GM21515 (cell line): ENCODE data around the gene ZP2.
"Not testable (repeated sequence)": the region's sequence is repeated elsewhere in the genome, so short reads cannot be mapped to it uniquely, and the experiment has no call there.

Source experiments
- ATAC-seq: cut with Tn5 transposase; IDR thresholded peaks from one replicate; pipeline ENCODE4 v1.9.1; 2021; ENCODE audit not compliant: unreplicated experiment

ZP2 gene

GRCh38 chr16:21217121-21217520 is 5.7 kb upstream of the ZP2 start:
- no peak for ATAC-seq

DNA sequence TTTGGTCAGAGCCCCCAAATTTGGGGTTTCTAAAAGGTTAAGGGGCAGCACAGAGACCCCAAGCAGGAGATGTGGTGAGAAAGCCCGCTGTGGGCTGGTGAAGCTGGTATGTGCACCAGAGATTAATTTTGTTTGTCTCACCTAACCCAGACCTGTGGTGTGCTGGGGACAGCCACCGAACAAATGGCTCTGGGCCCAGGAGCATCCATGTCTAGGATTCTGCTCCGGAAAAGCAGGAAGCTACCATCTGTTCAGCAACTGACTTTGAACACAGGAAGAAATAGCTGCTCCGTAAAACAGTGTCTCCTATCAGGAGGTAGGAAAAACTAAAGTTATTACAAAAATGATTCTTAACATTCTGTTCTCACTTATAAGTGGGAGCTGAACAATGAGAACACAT is 2.7 kb upstream of the ZP2 start:
- ATAC-seq = no peak

- no peak for ATAC-seq
Observed at GRCh38 chr16:21208446-21209230, 2.7 kb downstream of the ZP2 start.

DNA sequence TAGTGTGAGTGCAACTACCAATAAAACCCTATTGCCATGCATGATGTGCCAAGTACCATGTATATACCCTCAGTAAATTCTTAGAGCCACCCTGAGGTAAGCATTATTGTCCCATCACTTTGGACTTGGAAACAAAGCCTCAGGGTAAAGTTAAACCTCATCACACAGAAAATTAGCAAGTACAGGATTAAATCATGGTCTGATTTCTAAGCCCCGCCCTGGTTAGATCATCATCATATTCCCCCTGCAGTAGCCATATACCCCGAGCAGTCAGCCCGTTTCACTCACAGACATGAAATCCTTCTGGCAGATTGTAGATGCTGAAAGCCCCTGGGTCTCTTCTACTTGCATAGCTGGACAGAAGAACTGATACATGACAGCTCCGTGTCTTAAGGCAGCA is 4.8 kb downstream of the ZP2 start:
- ATAC-seq = no peak

DNA sequence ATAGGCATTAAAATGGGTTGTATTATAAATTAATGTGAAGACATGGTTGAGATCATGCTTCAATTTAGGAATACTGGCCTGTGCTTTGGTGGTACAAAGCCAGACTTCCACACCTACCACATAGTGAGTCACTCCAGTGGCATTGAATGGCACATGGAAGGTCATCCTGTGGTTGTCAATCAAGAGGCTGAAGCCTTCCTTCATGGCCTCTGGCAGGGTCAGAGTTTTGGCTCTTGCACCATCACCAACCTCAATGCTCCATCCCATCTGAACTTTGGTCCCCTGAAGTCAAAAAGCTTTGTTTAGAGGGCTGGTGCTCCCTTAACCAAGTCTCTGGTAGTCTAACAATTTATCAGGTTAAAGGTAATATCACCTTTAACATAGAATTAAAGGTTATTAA is 6.1 kb downstream of the ZP2 start:
- ATAC-seq = no peak

GRCh38 chr16:21203155-21203797 is 8.1 kb downstream of the ZP2 start:
- no peak for ATAC-seq

- ATAC-seq = no peak
Observed at GRCh38 chr16:21199607-21200218, 11.7 kb downstream of the ZP2 start.

GRCh38 chr16:21197621-21198020 is 13.8 kb downstream of the ZP2 start:
- ATAC-seq = no peak

- ATAC-seq = no peak
Observed at GRCh38 chr16:21197112-21197511, 14.3 kb downstream of the ZP2 start.

DNA sequence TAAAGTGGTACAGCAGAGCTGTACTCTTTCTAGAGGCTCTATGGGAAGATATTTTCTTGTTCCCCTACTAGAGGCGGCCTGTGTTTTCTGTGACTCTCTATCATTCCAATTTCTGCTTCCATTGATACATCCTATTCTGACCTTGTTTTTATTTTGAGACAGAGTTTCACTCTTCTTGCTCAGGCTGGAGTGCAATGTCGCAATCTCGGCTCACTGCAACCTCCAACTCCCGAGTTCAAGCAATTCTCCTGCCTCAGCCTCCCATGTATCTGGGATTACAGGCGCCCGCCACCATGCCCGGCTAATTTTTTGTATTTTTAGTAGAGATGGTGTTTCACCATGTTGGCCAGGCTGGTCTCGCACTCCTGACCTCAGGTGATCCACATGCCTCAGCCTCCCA is 16.0 kb downstream of the ZP2 start:
- ATAC-seq = not testable (repeated sequence)

DNA sequence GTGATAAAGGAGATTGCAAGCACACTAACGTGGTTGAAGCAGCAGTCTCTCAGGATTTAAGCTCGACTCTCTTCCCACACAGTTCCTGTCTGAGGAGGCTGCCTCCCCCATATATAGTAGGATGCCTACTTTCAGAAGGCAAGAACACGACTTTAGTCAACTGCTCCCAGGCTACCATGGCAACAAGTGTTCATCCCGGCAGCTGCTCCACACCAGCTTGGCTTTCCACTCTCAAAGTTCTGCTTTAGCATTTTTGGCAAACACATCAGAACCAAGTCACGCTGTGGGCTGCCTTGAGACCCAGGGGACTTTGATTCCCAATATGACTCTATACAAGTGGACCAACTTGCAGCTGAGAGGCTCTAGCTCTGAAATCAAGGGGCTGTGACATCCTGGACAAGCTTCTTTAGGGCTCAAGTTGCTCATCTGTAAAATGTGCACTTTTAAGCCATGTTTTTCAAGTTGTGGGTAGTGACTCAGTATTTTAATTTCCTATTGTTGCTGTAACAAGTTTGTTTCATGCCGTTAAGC is 16.5 kb downstream of the ZP2 start:
- no peak for ATAC-seq

- no peak for ATAC-seq
Observed at GRCh38 chr16:21192991-21193390, 18.4 kb downstream of the ZP2 start.

DNA sequence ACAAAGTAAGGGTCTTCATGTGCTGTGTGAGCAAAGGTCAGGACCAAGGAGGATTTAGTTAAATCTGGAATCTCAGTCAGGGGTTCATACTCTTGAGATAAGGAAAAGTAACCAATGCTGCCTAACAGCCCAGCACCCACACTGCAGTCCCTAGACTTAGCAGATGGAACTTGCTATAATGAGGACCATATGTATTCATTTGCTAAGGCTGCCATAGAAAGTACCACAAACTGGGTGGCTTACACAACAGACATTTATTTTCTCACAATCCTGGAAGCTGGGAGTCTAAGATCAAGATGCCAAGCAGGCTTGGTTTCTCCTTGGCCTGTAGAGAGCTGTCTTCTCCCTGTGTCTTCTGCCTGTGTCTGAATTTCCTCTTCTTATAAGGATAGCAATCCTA is 20.8 kb downstream of the ZP2 start:
- no peak for ATAC-seq

GRCh38 chr16:21190013-21190412 is 21.4 kb downstream of the ZP2 start:
- ATAC-seq = no peak

- no peak for ATAC-seq
Observed at GRCh38 chr16:21189311-21189710, 22.1 kb downstream of the ZP2 start.

- no peak for ATAC-seq
Observed at GRCh38 chr16:21186326-21186691, 25.1 kb downstream of the ZP2 start.

- no peak for ATAC-seq
Observed at GRCh38 chr16:21185659-21186325, 25.6 kb downstream of the ZP2 start.

DNA sequence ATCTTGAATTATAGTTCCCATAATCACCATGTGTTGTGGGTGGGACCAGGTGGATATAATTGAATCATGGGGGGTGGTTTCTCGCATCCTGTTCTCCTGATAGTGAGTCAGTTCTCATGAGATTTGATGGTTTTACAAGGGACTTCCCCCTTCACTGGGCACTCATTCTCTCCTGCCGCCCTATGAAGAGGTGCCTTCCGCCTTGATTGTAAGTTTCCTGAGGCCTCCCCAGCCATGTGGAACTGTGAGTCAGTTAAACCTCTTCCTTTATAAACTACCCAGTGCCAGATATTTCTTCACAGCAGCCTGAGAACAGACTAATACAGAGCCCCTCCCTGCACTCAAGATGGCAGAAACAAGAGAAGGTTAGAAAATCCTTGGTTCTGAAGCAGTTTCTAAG is 26.5 kb downstream of the ZP2 start:
- no peak for ATAC-seq

- ATAC-seq = no peak
Observed at GRCh38 chr16:21183995-21184394, 27.4 kb downstream of the ZP2 start.

- no peak for ATAC-seq
Observed at GRCh38 chr16:21179983-21180365, 31.4 kb downstream of the ZP2 start.

DNA sequence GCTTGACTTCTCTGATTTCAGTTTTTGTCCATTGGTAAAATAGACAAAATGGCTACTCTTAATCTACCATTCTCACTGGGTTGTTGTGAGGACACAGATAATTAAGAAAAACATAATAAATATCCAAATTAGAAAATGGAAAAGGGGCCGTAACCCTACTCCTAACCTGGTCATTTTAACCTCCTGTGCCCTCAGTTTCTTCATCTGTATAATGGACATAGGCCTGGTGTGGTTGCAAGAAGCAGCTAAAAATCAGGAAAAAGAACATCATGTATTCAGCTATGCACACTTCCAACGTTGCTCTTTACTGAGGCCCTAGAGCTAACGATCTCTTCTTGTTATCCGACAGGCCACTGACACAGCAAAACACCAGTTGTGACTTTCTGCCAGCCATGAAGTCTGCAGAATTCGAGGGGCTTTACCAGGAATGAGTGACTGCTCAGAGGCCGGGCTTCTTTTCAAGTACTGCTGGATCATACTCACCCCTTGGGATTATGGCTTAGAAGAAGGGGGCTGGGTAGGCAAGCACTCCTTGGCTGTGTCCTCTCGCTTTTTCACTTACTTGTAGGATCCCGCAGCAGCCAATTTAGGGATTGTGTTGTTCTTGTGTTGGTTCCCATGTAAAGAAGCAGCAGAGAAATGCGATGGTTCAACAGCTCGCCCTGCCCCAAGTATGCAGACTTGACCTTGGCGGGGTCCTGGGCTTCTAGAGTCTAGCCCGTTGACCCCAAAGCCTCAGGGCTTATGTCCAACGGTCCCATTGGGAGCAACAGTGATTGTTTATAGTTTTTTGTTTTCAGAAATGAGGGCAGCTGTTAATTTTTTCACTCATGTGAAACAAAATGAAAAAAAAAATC is 32.0 kb downstream of the ZP2 start:
- ATAC-seq = no peak
